VCaP (cell line): ENCODE results near the gene FNDC1.

Experiments
- H3K27ac ChIP-seq: fragments of 450-650 bp; 2 replicates; pipeline ENCODE4 v1.5.1; 2017
- TF ChIP-seq, protein P1 (sequence below): fragments of 450-650 bp; conservative IDR thresholded peaks from 2 replicates; pipeline ENCODE4 v1.5.1; 2017; ENCODE audit warnings: mild to moderate bottlenecking, moderate library complexity

Gene FNDC1

DNA sequence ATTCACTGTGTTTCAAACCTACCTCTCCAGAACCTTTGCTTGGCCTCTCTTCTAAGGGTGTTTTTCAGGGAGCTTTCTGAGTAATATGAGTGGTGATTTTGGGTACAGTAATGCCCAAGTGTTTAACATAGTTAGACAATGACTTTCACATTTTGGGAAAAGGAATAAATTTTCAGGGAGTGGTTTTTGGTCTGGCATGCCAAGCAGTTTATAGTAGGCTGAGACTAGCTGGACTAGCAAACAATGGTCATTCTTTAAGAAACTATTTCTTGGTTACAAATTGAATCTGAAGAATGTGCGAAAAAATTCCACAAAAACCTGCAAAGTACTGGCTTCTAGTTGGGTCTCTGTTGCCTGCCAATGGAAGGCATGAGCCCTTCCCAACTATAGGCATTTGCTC lies 15.4 kb downstream of the FNDC1 start:
- TF ChIP-seq, protein P1, sequence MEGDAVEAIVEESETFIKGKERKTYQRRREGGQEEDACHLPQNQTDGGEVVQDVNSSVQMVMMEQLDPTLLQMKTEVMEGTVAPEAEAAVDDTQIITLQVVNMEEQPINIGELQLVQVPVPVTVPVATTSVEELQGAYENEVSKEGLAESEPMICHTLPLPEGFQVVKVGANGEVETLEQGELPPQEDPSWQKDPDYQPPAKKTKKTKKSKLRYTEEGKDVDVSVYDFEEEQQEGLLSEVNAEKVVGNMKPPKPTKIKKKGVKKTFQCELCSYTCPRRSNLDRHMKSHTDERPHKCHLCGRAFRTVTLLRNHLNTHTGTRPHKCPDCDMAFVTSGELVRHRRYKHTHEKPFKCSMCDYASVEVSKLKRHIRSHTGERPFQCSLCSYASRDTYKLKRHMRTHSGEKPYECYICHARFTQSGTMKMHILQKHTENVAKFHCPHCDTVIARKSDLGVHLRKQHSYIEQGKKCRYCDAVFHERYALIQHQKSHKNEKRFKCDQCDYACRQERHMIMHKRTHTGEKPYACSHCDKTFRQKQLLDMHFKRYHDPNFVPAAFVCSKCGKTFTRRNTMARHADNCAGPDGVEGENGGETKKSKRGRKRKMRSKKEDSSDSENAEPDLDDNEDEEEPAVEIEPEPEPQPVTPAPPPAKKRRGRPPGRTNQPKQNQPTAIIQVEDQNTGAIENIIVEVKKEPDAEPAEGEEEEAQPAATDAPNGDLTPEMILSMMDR = no peak

DNA sequence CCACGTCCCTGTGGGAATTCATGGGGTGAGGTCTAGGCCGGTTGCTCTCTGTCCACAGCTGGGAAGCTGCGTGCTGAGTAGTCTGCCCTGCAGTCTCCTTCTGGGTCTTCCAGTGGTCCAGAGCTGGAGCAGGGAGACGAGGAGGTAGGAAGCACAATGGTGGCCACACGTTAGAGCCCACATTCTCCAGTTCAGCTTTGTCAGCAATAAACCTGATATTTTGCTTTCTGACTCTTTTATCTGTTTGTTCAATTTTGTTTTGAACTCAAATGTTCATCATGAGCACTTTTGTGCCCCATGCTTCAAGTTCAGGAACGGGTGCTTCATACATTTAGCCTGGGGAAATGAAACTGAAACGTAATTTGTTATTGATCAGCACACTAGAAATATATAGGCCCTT lies 21.3 kb downstream of the FNDC1 start:
- TF ChIP-seq, protein P1 = no peak
- no peak overlapping the region for H3K27ac ChIP-seq

More for the DNA sequence above, 15.4 kb downstream of the FNDC1 start:
- H3K27ac ChIP-seq = no peak overlapping the region

DNA sequence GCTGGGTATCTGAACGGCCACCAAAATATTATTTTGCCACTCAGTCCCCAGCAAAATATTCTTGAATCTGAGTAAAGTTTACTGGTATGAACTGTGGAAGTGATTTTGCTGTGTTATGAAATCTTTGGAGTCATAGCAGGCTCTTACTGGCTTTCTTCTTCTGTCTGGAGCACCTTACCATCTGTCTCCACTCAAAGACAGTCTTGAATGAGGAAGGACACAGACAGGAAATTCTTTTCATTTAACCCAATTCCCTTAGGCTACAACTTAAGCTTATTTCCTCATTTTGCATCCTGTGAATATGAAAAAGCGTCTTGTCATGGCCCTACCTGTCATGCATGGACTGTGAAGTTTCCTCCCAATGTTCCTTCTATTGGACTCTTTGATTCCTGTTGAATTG lies 24.7 kb downstream of the FNDC1 start:
- TF ChIP-seq, protein P1 = no peak
- no peak overlapping the region for H3K27ac ChIP-seq

DNA sequence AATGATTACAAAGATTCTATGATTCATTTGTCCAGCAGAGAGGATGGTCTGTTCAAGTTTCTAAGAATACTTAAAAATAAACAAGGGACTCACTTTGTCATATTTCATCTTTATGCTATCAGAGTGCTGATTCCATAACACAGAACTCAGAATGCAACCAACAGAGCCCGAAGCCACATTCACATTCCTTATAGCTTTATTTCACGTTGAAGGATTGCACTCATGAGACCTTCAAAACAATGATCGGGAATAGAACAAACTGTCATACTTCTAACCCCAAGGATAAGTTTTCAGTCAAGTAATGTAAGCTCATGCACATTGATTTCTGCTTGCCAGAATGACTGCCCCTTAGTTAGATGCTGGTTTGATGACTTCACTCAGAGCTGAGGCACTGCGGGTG lies 25.2 kb downstream of the FNDC1 start:
- TF ChIP-seq, protein P1 = no peak
- no peak overlapping the region for H3K27ac ChIP-seq

DNA sequence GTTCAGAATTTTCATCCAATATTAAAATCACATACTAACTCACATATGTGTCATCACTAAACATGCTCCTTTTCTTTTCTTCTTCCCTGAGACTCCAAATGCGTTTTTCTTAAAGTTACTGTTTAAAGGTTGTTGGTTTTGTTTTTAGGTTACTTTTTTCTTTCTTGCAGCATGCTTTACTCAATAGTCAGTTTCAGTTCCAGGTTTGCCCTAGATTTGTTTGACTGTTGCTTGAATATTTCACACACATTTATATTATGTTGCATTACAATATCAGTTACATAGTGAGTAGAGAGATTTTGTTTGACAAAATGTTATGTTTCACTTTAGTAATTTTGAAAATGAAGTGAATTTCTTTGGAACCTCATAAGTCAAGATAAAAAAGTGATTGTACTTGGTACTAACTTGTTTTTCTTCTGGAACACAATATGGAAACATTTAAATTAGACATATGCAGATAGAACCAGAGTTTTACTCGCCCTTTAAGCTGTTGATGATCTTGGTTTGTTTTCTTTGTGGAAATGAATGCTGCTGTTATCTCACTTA lies 27.3 kb downstream of the FNDC1 start:
- TF ChIP-seq, protein P1 = no peak
- H3K27ac ChIP-seq = no peak overlapping the region

DNA sequence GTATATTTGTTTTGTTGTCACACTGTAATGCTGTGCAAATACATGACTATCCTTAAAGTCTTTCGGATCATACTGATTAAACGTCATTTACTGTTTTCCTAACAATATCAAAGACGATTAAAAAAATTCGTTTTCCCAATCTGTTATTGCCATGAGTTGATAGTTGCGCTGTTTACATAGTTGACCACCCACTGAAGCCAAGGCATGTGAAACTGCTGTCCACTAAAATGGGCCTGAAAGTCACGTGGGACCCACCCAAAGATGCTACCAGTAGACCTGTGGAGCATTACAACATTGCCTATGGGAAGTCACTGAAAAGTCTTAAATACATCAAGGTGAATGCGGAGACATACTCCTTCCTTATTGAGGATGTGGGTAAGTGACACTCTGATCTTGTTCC lies 28.1 kb downstream of the FNDC1 start:
- H3K27ac ChIP-seq = no peak overlapping the region
- TF ChIP-seq, protein P1 = no peak

DNA sequence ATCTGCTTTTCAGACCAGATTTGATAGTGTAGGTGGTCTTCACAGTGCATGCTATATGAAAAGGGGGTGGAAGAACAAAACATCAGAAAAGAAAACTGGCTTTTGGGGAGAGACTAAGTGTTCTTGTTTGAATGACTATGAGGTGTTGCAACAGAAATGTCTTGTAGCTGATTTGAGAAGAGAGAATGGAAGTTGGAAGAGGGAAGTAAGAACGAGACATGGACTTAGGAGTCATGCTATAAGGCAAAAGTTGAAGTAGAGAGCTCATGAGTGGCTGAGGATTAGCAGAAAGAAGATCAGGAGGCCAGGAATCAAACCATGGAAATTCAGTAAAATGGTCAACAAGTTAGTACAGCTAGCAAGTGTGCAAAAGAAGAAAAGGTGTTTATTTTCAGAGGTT lies 32.1 kb downstream of the FNDC1 start:
- no peak overlapping the region for H3K27ac ChIP-seq
- TF ChIP-seq, protein P1 = no peak
